ENCODE results near the gene TAF8.
"Not testable (repeated sequence)": the region's sequence is repeated elsewhere in the genome, so short reads cannot be mapped to it uniquely, and the experiment has no call there.

The TAF8 gene, protein sequence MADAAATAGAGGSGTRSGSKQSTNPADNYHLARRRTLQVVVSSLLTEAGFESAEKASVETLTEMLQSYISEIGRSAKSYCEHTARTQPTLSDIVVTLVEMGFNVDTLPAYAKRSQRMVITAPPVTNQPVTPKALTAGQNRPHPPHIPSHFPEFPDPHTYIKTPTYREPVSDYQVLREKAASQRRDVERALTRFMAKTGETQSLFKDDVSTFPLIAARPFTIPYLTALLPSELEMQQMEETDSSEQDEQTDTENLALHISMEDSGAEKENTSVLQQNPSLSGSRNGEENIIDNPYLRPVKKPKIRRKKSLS

DNA sequence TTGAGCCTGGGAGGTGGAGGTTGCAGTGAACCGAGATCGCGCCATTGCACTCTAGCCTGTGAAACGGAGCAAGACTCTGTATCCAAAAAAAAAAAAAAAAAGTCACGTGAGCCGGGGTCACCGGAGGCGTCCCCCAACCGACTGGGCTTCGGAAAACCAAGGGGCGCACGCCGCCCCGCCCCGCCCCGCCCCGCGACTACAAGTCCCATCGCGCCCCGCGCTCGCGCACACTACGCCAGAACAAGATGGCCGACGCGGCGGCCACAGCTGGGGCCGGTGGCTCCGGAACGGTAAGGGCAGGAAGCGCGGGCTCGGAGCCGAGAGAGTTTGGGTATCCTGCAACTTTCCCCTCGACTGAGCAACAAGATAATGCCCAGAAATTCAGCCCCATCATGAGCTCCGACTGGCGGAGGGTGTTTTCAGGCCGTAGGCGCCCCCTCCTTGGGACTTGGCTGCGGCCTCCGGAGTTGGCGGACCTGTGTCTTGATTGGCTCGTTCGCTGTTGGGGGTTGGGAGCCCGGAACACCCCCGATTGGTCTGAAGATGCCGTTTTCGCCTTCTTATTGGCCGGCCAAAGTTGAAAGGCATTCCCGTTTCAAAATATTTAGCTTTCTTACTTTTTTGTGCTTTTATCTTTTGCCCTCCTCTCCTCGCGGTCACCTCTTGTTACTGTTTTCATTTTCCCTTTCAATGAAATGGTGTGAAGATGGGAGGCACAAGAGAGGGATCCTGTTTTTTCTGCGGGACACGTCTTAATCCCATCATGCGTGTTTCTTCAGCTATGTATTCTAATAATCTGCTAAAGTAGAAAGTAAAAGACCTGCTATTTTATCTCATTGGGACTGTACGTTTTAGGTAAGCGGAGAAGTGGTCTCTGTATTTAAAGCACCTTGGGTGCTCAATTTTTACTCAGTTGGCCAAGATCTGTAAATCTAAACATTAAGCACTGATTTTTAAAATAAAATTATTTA lies at the start of gene TAF8:
Gene TAF8 (plus strand): TSS at position 228 of the 971 bp plus-strand sequence. CDS start 18 bp downstream, at position 246.
- no peak for FAIRE-seq

DNA sequence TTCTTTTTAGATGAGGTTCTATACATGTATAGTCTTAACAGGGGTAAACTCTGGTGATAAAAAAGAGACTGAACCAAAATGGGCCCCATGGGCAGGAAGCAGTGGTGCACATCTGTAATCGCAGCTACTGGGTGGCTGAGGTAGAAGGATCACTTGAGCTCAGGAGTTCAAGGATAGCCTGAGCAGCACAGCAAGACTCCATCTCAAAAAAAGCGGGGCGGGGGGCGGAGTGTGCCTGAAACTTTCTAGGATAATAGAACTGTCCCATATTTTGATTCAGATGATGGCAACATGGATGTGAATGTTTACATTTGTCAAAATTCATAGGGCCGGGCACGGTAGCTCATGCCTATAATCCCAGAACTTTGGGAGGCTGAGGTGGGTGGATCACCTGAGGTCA lies 48.8 kb upstream of the TAF8 start:
- FAIRE-seq, result no peak

DNA sequence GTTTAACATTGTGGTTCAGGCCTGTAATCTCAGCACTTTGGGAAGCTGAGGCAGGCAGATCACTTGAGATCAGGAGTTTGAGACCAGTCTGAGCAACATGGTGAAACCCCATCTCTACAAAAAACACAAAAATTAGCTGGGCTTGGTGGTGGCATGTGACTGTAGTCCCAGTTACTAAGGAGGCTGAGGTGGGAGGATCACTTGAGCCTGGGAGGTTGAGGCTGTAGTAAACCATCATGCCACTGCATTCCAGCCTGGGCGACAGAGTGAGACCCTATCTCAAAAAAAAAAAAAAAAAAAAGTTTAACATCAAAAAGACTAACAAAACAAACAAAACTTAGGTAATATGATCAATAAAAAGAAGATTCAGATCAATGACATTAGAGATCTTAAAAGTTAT lies 46.7 kb upstream of the TAF8 start:
- FAIRE-seq, result not testable (repeated sequence)

GRCh38 chr6:42007286-42008137 lies 42.8 kb upstream of the TAF8 start:
- no peak for FAIRE-seq

DNA sequence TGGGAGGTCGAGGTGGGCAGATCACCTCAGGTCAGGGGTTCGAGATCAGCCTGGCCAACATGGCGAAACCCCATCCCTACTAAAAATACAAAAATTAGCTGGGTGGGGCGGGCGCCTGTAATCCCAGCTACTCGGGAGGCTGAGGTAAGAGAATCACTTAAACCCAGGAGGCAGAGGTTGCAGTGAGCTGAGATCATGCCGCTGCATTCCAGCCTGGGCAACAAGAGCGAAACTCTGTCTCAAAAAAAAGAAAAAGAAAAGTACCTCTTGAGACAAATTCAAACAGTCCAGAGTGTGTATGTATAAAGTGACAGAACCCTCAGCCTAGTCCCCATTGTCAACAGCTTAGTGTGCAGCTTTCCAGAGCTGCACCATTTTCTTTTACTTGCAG lies 42.2 kb upstream of the TAF8 start:
- FAIRE-seq, result not testable (repeated sequence)

DNA sequence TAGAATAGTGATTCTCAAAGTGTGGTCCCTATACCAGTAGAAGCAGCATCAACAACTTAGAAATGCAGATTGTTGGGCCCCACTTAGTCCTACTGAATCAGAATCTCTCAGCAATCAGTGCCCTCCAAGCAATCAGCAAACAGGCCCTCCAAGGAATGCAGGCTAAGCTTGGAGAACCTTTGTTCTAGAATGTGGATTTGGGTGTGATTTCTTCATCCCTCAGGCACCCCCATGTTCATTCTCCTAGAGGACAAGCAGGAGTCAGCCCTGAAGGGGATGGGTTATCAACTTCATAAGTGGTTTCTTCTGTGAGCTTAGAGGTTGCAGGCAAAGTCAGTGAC lies 40.5 kb upstream of the TAF8 start:
- no peak for FAIRE-seq

DNA sequence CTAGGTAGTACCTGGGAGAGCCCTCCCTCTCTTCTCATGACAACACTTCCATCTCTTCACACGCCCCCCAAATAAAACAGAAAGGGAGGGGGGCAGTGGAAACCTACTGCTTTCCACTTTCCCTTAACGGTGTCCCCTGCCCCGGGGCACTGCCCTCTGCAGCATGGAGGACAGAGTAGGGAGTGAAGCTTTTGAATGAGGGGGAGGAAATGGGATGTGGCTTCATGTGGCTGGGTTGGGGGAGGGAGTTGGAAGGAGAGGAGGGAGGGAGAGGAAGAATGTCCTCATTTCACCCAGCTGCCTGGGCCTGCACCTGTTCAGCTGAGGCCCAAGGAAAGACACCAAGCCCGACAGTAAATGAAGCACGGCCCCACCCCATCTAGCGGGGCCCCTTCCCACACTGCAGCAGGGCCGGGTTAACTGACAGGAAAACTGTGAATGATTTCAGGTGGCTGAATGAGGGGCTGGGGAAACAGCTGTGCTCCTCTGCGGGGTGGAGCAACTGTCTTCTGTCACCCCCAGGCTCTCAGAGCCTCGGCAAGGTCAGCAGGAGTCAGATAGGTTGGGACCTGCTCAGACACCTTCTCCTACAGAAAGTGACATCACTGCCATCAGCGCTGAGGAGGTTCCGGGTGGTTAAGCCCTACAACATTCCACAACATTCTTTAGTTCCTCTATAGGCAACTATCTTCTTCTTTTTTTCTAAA lies 40.0 kb upstream of the TAF8 start:
- no peak for FAIRE-seq

GRCh38 chr6:42010909-42011308 lies 39.4 kb upstream of the TAF8 start:
- FAIRE-seq, result no peak

DNA sequence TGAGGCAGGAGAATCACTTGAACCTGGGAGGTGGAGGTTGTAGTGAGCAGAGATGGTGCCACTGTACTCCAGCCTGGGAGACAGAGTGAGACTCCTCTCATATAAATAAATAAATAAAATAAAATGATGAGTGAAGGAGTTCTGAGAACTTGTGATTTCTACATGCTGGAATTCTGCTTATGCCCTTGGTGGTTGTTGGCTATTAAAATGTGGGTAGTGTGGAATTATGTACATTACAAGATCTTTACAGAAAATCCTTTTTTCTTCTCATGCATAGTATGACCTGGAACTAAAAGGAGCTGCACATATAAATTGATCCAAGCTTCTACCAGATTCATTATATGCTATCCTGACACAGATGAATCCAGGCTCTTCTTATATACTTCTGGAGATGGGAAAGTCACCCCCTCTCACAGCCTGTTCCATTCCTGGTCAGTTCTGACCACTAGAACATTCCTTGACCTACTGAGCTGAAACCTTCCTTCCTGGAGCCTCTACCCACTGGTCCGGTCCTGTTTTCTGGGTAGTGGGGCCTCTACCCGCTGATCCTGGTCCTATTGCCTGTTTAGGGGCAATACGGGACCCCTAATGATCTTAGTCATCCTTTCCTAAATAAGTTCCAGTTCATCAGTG lies 37.7 kb upstream of the TAF8 start:
- FAIRE-seq, result no peak

- FAIRE-seq, result no peak
Observed at GRCh38 chr6:42013134-42013516, 37.2 kb upstream of the TAF8 start.

GRCh38 chr6:42017021-42017643 lies 33.2 kb upstream of the TAF8 start:
- FAIRE-seq, result no peak

DNA sequence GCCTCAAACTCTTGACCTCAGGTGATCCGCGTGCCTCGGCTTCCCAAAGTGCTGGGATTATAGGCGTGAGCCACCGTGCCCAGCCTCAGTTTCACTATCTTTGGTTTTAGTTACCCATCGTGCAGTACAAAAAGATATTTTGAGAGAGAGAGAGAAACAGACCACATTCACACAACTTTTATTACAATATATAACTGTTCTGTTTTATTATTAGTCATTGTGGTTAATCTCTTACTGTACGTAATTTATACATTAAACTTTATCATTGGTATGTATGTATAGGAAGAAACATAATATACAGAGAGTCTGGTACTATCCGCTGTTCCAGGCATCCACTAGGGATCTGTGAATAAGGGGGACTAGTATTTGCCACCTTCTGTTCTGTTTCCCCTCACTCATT lies 29.4 kb upstream of the TAF8 start:
- FAIRE-seq, result no peak

- no peak for FAIRE-seq
Observed at GRCh38 chr6:42021847-42022754, 28.2 kb upstream of the TAF8 start.

DNA sequence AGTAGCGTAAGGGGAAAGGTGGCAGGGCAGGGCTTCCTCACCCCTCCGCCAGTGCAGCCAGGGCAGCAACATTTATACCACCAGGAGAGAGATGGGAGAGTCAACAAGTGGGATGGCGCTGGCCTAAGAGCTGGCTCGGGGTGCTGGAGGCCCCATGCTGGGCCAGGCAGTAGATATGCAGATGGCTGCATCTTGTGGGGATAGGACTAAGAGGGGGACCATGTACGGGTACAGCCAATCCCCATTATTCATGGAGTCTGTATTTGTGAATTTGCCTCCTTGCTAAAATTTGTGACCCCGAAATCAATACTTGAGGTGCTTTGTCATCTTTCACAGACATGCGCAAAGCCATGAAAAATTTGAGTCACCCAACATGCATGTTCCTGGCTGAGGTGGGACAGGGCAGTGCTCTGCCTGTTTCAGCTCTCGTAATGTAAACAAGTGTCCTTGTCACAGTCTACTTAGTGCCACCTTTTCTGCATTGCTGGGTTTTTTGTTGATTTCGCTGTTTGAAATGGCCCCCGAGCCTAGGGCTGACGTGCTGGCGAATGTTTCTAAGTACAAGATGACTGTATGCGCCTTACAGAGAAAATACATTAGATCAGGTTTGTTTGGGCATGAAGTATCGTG lies 27.5 kb upstream of the TAF8 start:
- no peak for FAIRE-seq

GRCh38 chr6:42025066-42025844 lies 25.1 kb upstream of the TAF8 start:
- FAIRE-seq, result no peak

DNA sequence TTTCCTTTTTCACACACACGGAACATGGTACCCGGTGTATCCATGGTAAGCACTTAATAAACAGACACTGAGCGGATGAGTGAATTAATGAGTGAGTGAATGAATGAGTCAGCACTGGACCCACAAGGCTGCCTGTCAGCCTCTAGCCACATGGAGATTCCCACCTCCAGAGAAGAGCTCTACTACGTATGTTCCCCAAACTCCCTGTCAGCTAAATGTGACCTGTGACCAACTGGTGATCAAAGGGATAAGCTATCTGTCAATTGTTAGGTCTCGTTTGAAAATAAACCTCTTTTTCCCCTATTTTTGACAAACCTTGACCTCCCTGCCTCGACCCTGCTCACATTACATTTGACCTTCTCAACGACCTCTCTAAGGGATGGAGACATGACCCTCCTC lies 24.5 kb upstream of the TAF8 start:
- FAIRE-seq, result no peak

GRCh38 chr6:42026540-42026939 lies 23.8 kb upstream of the TAF8 start:
- no peak for FAIRE-seq

GRCh38 chr6:42028234-42029061 lies 21.9 kb upstream of the TAF8 start:
- no peak for FAIRE-seq
